Tibial nerve (tissue), 4 donors: ENCODE results near the gene NPIPB4. TPM values are rescaled to one million over a fixed set of nuclear protein-coding genes. Genes with fewer than 3 reads are reported as not detected.
"Not testable (repeated sequence)": the region's sequence is repeated elsewhere in the genome, so short reads cannot be mapped to it uniquely, and the experiment has no call there.

Experiments used
- DNase-seq, 2 donors: peaks; one replicate each; pipeline ENCODE4 v3.0.0-alpha.2; 2019; ENCODE audit warnings: low spot score in 2 of 2
- H3K27ac ChIP-seq, 4 donors: fragments of 200-600 bp; sonication (generic) in 3 of 4; one replicate each; pipeline ENCODE4 v1.5.1; 2017 to 2019; ENCODE audit warnings: mild to moderate bottlenecking in 1 of 4
- H3K27me3 ChIP-seq, 2 donors: fragments of 200-600 bp; sonication (generic) in 1 of 2; one replicate each; pipeline versions ENCODE4 v1.5.1 to v1.6.0; 2017 to 2019
- H3K36me3 ChIP-seq, 3 donors: fragments of 200-600 bp; sonication (generic); one replicate each; pipeline ENCODE4 v1.5.1; 2018 to 2019
- H3K4me1 ChIP-seq, 4 donors: fragments of 200-600 bp; sonication (generic) in 3 of 4; one replicate each; pipeline ENCODE4 v1.5.1; 2017 to 2019
- H3K4me3 ChIP-seq, 4 donors: fragments of 200-600 bp; sonication (generic) in 3 of 4; one replicate each; pipeline ENCODE4 v1.5.1; 2017 to 2019; ENCODE audit warnings: mild to moderate bottlenecking in 1 of 4, moderate library complexity in 1 of 4
- H3K9me3 ChIP-seq, 4 donors: fragments of 200-600 bp; sonication (generic) in 3 of 4; one replicate each; pipeline ENCODE4 v1.5.1; 2017 to 2019
- EP300 ChIP-seq, 2 donors: sonication (generic); formaldehyde crosslinking; IDR thresholded peaks; one replicate each; pipeline ENCODE4 v1.6.1; 2017; ENCODE audit warnings: antibody characterized with exemption in 2 of 2, mild to moderate bottlenecking in 1 of 2
- POLR2A ChIP-seq, 2 donors: fragments of 450-650 bp; IDR thresholded peaks; one replicate each; pipeline ENCODE4 v1.6.1; 2017; ENCODE audit warnings: antibody characterized with exemption in 2 of 2, mild to moderate bottlenecking in 2 of 2, moderate library complexity in 2 of 2
- WGBS, 2 donors: methylation state at CpG; one replicate each; pipeline ENCODE4 v1.1.5; 2018; 5-methylcytosine and 5-hydroxymethylcytosine counted together
- total RNA-seq, 4 donors: library from RNA; depleted of rRNA; stranded (reverse); fragments of >200 nt; gene quantifications; one replicate each; pipeline ENCODE4 v1.1.0, GENCODE V29; 2016
- TF ChIP-seq, protein P1 (sequence below), 5 experiments: fragments of 200-600 bp in 3 of 5; fragments of 450-650 bp in 2 of 5; sonication (generic) in 3 of 5; IDR thresholded peaks; one replicate each; pipeline ENCODE4 v1.5.1; 2016 to 2019; ENCODE audit warnings: antibody characterized with exemption in 5 of 5, mild to moderate bottlenecking in 3 of 5, moderate library complexity in 2 of 5

The NPIPB4 gene
- total RNA-seq, 4 donors from 2014 or later, result 72.4 to 127 (median 99.6) TPM

GRCh38 chr16:21820028-21820907 lies 37.3 kb downstream of the NPIPB4 start:
- TF ChIP-seq POLR2A (IDR thresholded peaks at IDR 0.05), result peak in 1 of 2 donors; percentile 51
- peak in 1 of 2 donors; percentile 78 for TF ChIP-seq EP300 (IDR thresholded peaks at IDR 0.05)

GRCh38 chr16:21819617-21820016 lies 37.9 kb downstream of the NPIPB4 start:
- Histone ChIP-seq H3K27ac (peak overlapping the region in 3 of 4 donors; percentile 71 to 88 (median 86)), H3K4me3 (peak overlapping the region; percentile 41 to 67 (median 58))
- not testable (repeated sequence) for H3K36me3 ChIP-seq, H3K9me3 ChIP-seq, H3K27me3 ChIP-seq, DNase-seq, H3K4me1 ChIP-seq
- 43 to 48% methylated on average over 10 of the region's 10 CpGs for WGBS, 2 donors

More at GRCh38 chr16:21820028-21820907, 37.3 kb downstream of the NPIPB4 start:
- not testable (repeated sequence) for H3K36me3 ChIP-seq, H3K4me1 ChIP-seq, H3K27me3 ChIP-seq, H3K9me3 ChIP-seq
- peak overlapping the region; percentile 38 to 88 (median 78) for H3K27ac ChIP-seq
- H3K4me3 ChIP-seq, result peak overlapping the region; percentile 41 to 67 (median 58)
- DNase-seq, result peak; percentile 32 to 42
- WGBS, 2 donors, result 3 to 4% methylated on average over 29 to 55 of the region's 55 CpGs

GRCh38 chr16:21817012-21817411 lies 40.5 kb downstream of the NPIPB4 start:
- not testable (repeated sequence) for H3K9me3 ChIP-seq, H3K4me3 ChIP-seq, DNase-seq, H3K27me3 ChIP-seq, H3K4me1 ChIP-seq, H3K27ac ChIP-seq
- H3K36me3 ChIP-seq, result peaks cover 0 to 19% (median 0%) of the 10 kb centered on the region in 3 donors

- not testable (repeated sequence) for H3K4me1 ChIP-seq, H3K27ac ChIP-seq, H3K4me3 ChIP-seq, DNase-seq, H3K9me3 ChIP-seq, H3K27me3 ChIP-seq
- 86 to 95% methylated on average over 11 of the region's 11 CpGs for WGBS, 2 donors
- H3K36me3 ChIP-seq, result peaks cover 0 to 31% (median 0%) of the 10 kb centered on the region in 3 donors
These were observed 41.9 kb downstream of the NPIPB4 start for GRCh38 chr16:21815694-21816093.

GRCh38 chr16:21802375-21802663 lies 55.2 kb downstream of the NPIPB4 start:
- H3K9me3 ChIP-seq, H3K27ac ChIP-seq, DNase-seq, H3K4me3 ChIP-seq, H3K4me1 ChIP-seq, H3K27me3 ChIP-seq: not testable (repeated sequence)
- H3K36me3 ChIP-seq, result peaks cover 0 to 18% (median 0%) of the 10 kb centered on the region in 3 donors
- 63 to 76% methylated on average over 2 of the region's 2 CpGs for WGBS, 2 donors

DNA sequence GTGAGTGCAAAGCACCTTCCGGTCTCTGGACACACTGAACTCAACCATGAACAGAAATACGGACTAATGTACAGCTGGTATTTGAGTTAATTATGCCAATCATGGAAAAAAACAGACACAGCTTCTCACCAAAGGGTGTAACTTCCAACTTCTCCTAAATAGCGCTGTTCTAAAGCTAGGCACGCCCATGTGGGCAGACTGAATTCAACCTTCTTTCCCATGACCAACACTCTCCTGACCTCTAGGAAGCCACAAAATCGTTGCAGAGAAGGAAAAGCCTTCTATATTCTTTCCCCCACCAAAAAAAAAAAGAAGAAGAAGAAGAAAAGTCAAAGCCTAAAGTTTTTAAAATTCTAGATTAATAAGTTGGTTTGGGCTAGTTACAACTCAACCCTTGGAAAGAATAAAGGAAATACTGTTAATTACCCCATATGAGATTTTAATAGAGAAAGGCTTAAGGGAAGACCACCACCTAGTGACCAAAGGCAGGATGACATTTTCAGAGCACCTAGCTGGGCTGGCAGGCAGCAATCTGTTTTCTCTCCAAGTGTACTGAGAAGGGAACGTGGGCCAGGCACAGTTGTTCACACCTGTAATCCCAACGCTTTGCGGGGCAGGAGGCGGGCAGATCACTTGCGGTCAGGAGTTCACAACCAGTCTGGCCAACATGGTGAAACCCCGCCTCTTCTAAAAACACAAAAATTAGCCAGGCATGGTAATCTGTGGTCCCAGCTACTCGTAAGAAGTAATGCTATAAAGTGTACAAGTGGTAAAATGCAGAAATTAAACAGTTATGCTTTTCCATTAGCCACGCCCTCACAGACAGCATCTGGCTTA lies 55.8 kb downstream of the NPIPB4 start:
- H3K9me3 ChIP-seq, H3K4me3 ChIP-seq, H3K27ac ChIP-seq, DNase-seq, H3K27me3 ChIP-seq, H3K4me1 ChIP-seq: not testable (repeated sequence)
- WGBS, 2 donors, result 61 to 66% methylated on average over 12 to 13 of the region's 13 CpGs
- H3K36me3 ChIP-seq, result peaks cover 0 to 18% (median 0%) of the 10 kb centered on the region in 3 donors
- TF ChIP-seq, protein P1, sequence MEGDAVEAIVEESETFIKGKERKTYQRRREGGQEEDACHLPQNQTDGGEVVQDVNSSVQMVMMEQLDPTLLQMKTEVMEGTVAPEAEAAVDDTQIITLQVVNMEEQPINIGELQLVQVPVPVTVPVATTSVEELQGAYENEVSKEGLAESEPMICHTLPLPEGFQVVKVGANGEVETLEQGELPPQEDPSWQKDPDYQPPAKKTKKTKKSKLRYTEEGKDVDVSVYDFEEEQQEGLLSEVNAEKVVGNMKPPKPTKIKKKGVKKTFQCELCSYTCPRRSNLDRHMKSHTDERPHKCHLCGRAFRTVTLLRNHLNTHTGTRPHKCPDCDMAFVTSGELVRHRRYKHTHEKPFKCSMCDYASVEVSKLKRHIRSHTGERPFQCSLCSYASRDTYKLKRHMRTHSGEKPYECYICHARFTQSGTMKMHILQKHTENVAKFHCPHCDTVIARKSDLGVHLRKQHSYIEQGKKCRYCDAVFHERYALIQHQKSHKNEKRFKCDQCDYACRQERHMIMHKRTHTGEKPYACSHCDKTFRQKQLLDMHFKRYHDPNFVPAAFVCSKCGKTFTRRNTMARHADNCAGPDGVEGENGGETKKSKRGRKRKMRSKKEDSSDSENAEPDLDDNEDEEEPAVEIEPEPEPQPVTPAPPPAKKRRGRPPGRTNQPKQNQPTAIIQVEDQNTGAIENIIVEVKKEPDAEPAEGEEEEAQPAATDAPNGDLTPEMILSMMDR (IDR thresholded peaks at IDR 0.05), result peak; percentile 21 to 41 (median 36)

DNA sequence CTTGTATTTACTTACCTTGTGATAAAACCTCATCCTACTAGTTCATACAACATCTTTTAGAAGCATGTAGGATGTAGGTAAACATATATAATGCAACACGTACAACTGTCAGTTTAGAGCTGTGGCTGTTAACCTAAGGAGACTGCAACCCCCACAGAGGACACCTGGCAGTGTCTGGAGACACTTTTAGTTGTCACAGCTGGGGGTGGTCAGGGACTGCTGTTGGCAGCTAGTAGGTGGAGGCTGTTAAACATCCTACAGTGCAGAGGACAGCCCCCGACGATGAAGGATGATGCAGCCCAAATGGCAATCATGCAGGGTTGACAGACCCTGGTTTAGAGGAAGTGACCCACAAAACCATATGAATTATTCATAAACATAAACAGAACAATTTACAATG lies 59.0 kb downstream of the NPIPB4 start:
- no CpG with 5 or more reads among the region's 3 CpGs for WGBS, 2 donors
- not testable (repeated sequence) for H3K4me1 ChIP-seq, H3K27ac ChIP-seq, H3K27me3 ChIP-seq, DNase-seq, H3K4me3 ChIP-seq, H3K9me3 ChIP-seq
- peaks cover 0 to 10% (median 0%) of the 10 kb centered on the region in 3 donors for H3K36me3 ChIP-seq

DNA sequence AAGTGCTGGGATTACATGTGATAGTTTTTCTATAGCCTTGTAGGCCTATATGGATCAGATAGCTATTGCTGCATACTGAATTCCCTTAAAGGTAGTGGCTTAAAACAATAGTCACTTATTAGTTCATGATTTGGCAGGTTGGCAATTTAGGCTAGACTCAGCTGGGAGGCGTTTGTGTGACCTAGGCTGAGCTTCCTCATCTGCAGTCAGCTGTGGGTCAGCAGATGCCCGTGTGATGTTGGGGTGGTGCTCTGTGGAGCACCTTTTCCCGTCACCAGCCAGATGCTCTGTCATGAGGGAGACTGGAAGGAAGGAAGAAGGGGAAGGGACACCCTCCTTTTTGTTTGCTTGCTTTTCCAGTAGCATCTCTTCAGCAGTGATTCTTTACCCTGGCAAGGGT lies 64.2 kb downstream of the NPIPB4 start:
- not testable (repeated sequence) for H3K4me3 ChIP-seq, DNase-seq, H3K27me3 ChIP-seq, H3K27ac ChIP-seq, H3K36me3 ChIP-seq, H3K9me3 ChIP-seq, H3K4me1 ChIP-seq
- WGBS, 2 donors, result 57 to 60% methylated on average over 1 to 2 of the region's 3 CpGs

- 17% methylated on average over 1 of the region's 1 CpG; no CpG with 5 or more reads in 1 of the 2 donors for WGBS, 2 donors
- not testable (repeated sequence) for H3K27me3 ChIP-seq, H3K36me3 ChIP-seq, DNase-seq, H3K4me1 ChIP-seq, H3K4me3 ChIP-seq, H3K9me3 ChIP-seq, H3K27ac ChIP-seq
These were observed 67.0 kb downstream of the NPIPB4 start for GRCh38 chr16:21790506-21790905.
